GM12891 (cell line): ENCODE data around the gene PROK2.

Experiments used
- PAX5 ChIP-seq: IDR thresholded peaks from 2 replicates; pipeline ENCODE4 v1.6.1; 2011; ENCODE audit warnings: low read length, moderate library complexity, mild to moderate bottlenecking; ENCODE audit not compliant: insufficient read depth, severe bottlenecking
- POLR2A ChIP-seq: IDR thresholded peaks from 2 replicates; pipeline ENCODE4 v1.6.1; 2011; ENCODE audit warnings: low read depth, low read length, control low read depth
- POLR2AphosphoS5 ChIP-seq: IDR thresholded peaks from 2 replicates; pipeline ENCODE4 v1.6.1; 2011; ENCODE audit warnings: low read depth, low read length, control low read depth
- POU2F2 ChIP-seq: IDR thresholded peaks from 2 replicates; pipeline ENCODE4 v1.6.1; 2011; ENCODE audit warnings: low read depth, mild to moderate bottlenecking, control low read depth, low read length, moderate library complexity
- SPI1 ChIP-seq: IDR thresholded peaks from 2 replicates; pipeline ENCODE4 v1.6.1; 2011; ENCODE audit warnings: low read depth, low read length, control low read depth
- TAF1 ChIP-seq: IDR thresholded peaks from 2 replicates; pipeline ENCODE4 v1.6.1; 2011; ENCODE audit warnings: low read depth, low read length, control low read depth

GRCh38 chr3:71776538-71776937 lies 8.4 kb downstream of the PROK2 start:
- TF ChIP-seq TAF1 (no peak), SPI1 (no peak), POLR2A (no peak), POLR2AphosphoS5 (no peak), POU2F2 (no peak), PAX5 (no peak)
